HG03039 (cell line): Measurements from ENCODE around the gene DNAJC24.
"Not testable (repeated sequence)": the region's sequence is repeated elsewhere in the genome, so short reads cannot be mapped to it uniquely, and the experiment has no call there.

ENCODE experiments used
- ATAC-seq: cut with Tn5 transposase; IDR thresholded peaks from one replicate; pipeline ENCODE4 v1.9.1; 2021; ENCODE audit warnings: mild to moderate bottlenecking, moderate library complexity; ENCODE audit not compliant: unreplicated experiment

DNAJC24 gene

DNA sequence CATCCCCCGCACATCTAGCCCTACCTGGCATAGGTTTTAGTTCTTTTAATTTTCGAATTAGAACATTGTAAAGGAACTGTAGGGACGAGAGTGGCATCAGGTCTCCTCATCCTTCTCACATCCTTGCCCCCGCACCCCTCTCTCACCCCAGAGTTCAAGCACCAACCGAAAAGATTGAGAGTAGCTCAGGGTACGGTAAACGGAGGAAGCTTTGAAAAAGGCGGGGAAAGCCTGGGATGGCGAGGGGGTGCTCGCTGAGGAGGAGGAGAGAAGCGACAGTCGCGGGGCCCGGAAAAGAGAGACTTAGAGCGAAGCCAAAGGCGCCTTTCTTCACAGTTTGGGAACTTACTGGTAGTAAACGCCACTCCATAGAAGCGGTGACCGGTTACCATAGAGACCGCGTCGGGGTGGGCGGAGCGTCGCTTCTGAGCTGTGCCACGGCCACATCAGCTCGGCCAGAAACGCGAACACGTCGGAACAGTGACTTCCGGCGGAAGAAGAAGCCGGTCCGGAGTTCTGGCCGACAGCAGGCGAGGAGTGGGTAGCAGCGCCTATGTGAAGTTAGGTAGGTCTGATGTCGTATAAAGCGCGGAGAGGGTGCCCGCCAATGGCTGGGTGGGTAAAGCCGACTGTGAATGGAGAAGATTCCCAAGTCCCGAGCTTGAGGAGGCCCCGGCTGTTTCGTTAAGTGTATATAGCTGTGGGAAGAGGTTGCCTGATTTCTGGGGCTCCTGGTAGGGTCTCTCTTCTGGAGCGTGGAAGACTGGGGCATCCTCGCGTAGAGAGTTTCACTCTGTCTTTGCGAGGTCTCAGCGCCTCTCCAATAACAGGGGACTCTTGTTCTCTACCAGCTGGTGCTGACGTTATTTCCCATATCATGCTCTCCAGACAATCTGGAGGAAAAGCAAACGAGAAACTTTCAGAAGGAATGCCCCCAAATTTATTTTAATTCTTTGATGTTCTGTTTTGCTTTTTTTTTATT, at the start of gene DNAJC24, which contains the start of gene DCDC1:
DNAJC24 (plus strand) TSS at position 513 of the 982 bp plus-strand sequence. CDS start 889 bp downstream, outside the sequence.
DCDC1 (minus strand) TSS at position 392 of the 982 bp plus-strand sequence. CDS start 41,459 bp downstream, outside the sequence.
- peak; percentile 99 for ATAC-seq

DNA sequence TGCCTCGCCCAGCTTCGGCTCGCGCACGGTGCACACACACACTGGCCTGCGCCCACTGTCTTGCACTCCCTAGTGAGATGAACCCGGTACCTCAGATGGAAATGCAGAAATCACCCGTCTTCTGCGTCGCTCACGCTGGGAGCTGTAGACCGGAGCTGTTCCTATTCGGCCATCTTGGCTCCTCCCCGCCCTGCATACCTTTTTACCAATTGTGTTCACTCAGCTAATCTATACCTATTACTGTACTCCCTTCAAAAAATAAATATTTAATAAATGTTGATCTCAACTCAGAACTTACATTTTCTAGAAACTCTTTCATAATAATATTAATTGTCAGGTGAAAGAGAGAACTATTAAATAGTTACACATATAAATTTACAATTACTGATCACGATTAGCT, 48.2 kb upstream of the DNAJC24 start:
- not testable (repeated sequence) for ATAC-seq

DNA sequence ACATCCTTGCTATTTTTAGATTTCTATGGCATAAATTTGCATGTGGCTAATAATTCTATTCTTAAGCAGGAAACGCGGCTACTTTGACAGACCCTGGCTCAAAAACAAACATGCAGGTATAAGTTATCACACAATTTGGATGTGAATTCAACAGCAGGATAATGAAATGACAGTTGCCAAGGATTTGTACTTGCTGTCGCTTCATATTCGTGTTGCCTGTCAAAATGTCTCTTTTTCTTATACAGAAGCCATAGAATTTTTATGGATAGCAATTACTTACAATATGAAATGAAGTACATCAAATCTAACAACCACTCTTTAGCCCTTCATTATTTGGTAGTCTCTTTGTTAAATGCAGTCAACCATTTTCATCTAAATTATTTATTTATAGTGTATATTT, 46.5 kb upstream of the DNAJC24 start:
- no peak for ATAC-seq

DNA sequence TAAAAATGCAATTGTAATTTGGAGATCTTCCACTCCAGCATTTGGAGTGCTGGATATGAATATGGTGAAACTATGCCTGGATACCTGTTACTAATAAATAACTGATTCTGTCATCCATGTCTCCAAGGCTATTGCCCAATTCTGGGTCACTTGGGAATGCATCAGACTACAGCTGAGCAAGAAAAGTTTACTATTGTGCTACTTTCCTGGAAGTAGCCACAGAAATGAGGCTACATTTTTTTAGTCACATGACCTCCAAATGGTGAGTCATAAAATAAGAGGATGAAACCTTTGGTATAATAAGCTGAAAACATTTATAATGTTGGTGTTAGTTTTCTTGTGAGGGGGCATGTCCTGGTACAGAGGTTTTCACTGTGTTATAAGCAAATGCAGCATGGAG, 44.5 kb upstream of the DNAJC24 start:
- no peak for ATAC-seq

- ATAC-seq = no peak
Measured at GRCh38 chr11:31326470-31327148, 43.1 kb upstream of the DNAJC24 start.

DNA sequence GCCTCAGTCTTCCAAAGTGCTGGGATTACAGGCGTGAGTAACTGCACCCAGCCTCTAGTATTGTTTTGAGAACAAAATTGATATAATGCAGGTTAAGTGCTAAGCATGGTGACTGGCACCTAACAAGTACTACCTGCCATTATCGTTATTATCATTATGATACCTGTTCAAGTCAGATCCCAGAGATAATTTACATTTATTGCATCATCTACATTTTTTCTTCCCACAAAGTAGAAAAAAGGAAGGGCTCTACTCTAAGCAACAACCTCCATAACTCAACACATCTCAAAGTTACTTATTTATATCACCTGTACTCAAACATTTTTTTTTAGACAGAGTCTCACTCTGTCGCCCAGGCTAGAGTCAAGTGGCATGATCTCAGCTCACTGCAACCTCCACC, 42.2 kb upstream of the DNAJC24 start:
- ATAC-seq = no peak

DNA sequence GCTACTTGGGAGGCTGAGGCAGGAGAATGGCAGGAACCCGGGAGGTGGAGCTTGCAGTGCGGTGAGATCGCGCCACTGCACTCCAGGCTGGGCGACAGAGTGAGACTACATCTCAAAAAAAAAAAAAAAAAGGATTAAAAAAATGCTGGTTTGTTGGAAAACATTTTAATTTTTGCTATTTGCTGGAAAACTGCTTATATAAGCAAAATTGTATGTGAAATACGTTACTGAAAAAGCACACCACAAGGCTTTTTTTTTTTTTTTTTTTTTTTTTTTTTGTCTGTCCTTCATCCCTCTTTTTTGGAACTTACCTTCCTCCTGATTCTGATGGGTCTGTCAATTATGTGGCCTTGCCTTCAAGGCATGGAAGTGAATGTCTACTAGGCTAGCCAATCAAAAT, 41.0 kb upstream of the DNAJC24 start:
- ATAC-seq = no peak

DNA sequence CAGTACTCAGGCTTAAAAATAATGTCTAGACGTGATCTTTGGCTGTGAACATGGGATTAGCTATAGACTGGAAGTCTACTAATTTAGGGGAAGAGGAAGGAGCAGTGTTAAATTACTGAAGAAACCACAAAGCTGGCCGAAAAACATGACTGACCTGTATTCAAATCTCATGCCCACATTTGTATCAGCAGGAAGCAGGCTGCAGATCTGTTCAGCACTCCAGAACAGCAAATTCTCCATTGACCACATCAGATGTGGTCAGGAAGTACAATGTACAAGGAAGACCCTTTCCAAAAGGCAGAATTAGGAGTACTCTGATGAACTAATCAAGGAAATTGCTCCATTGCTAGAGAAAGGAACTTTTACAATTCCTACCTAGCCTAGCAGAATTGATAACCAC, 31.9 kb upstream of the DNAJC24 start:
- no peak for ATAC-seq

DNA sequence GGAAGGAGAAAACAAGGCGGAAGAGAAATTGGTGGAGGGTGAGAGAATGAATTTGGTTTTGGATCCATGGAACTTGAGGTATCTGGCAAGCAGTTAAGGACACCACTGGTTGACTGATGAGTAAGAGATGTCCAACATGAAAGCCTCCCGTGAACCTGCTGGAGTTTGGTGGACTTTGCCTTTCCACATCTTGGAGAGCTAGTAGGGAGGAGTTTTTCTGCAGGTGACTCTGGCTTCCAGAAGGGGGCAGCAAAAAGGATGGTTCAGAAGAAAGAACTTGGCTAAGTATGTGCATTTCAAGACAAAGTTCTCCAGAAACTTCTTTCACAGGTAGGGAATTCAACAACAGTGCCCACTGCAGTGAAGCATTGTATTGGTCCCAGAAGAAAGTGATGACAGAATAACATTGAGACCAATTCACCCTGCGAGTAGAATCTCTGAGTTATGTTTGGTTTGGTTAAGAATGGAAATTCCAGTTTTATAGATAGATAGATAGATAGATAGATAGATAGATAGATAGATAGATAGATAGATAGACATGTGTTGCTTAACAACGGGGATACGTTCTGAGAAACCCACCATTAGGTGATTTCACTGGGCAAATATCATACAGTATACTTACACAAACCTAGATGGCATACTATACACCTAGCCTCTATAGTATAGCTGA, 28.6 kb upstream of the DNAJC24 start:
- no peak for ATAC-seq

DNA sequence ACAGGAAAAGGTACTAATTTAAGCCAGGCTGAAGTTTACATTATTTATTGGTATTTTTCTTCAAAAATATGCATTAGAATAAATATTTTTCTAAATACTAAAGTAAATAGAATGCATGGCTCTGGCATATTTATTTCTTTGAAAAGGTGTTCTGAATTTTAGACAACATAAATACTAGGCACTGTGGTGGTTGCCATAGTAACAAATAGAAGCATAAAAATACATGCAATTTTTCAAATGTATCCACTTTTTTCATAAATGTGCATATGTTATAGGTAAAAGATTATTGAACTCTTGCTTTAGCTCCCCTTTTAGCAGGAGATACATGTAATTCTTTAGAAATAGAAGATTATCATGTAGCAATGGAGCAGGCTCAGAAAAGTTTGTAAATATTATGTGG, 18.5 kb upstream of the DNAJC24 start:
- ATAC-seq = no peak

DNA sequence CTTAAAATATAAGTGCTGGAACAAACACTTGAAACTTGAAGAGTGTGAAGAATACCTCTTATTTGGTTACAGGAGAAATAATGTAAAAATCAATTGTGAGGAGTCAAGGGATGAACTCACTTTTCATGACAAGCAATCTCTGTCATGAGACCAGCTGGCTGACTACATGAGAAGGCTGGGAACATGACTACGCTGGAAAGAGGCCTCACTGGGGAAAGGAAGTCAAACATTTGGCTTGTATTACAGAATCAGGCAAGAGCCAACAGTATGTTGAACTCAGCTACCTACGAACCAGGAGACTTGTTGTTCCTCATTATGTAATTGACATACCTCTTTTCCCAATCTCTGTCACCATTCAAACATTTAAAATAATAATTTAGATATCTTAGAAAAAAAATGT, 14.5 kb upstream of the DNAJC24 start:
- no peak for ATAC-seq

DNA sequence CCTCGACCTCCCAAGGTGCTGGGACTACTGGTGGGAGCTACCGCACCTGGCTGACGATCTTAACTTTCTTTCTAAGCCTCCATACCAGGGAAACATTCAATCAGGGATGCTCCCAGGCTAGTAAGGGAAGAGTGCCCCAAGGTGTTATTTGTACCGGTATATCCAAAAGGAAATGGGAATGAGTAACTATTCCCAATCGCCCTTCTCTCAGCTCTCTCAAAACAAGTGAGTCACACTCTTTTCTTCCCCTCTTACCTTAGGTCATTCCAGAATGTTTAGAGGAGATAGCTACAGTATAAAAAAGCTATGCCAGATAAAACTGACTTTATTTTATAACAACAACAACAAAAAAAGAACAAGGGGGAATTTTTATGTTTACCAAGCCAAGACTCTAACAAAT, 13.8 kb upstream of the DNAJC24 start:
- no peak for ATAC-seq

DNA sequence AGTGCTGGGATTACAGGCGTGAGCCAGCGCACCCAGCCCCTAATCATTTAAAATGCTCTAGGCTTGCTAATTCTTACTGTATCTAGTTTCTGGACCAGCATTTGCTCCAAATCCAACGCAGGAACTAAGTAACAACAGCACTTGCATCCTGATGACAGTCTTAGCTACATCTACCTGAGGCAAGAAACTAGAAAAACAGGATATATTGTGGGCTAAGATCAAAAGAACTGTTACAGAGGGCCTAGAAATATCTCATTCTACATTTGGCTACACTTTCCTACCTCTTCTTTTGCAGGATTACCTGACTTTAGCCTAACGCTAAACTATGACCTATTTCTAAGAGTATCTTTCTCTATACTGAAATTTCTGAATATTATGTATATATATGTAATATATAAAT, 7.9 kb upstream of the DNAJC24 start:
- ATAC-seq = no peak

DNA sequence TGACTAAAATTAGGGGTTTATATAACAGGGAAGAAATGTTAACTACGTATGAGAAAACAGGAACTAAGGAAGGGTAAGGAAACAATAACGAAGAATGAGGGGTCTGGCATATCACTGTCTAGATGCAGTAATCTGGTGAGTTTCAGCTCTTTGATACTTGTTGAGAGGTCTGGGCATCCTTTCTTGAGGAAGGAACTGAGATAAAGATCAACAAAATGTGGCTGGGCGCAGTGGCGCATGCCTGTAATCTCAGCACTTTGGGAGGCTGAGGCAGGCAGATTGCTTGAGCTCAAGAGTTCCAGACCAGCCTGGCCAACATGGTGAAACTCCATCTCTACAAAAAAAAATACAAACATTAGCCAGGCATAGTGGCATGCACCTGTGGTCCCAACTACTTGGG, 2.9 kb upstream of the DNAJC24 start:
- no peak for ATAC-seq

- no peak for ATAC-seq
Measured at GRCh38 chr11:31375879-31376278, 6.2 kb downstream of the DNAJC24 start.

GRCh38 chr11:31383116-31383515, 13.5 kb downstream of the DNAJC24 start:
- ATAC-seq = no peak

- ATAC-seq = no peak
Measured at GRCh38 chr11:31387379-31387778, 17.7 kb downstream of the DNAJC24 start.

DNA sequence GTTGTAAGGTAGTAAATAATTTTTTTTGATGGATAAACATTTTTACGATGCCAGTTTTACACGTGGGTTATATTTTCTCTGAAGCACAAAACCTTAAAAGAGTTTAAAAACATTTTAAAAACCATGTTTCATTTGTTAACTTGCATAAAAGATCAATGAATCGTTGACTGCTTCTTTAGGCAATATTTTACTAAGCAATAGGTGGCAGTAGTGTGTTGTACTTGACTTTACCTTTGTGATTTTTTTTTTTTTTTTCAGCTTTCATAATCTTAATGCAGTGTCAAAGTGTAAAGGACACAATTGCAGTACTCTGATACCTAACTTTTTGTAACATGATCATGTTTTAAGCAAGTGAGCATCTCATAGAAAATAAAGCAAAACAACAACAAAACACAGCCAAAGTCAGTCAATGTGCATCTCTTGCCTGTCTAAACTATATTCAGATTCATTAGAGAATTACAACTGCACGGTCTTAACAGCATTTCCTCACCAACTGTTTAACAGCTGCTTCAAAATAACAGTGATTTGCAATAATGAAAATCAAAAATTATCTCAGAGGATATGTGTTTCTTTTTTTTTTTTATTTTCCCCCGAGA, 27.7 kb downstream of the DNAJC24 start:
- ATAC-seq = no peak

DNA sequence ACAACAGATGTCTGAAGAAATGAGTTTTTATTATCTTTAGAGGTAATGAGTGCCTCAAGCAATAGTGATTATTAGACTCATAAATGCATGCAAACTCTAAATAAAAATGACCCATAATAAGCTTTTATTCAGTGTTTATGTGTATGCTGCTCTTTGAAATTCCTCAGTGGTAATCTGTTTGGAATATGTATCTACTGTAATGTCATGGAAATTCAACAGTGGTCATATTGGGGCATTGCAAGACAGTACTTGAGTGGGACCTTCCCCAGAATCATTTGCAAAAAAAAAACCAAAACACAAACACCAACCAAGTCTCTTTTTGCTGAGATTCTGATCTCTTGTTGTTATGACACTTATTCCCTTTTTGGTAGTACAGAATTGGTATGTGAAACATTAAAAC, 35.0 kb downstream of the DNAJC24 start:
- ATAC-seq = no peak

GRCh38 chr11:31408201-31408600, 38.5 kb downstream of the DNAJC24 start:
- ATAC-seq = no peak

- ATAC-seq = no peak
Measured at GRCh38 chr11:31412946-31413345, 43.3 kb downstream of the DNAJC24 start.
